OCI-LY1 (cell line): ENCODE data around the gene RASAL3.

Experiments used
- H2AFZ ChIP-seq: fragments of 200-600 bp; sonication (generic), shearing (Covaris generic); 2 replicates; pipeline ENCODE4 v1.6.0; 2014; ENCODE audit warnings: antibody characterized with exemption, mild to moderate bottlenecking, low read length
- H3F3A ChIP-seq: fragments of 200-600 bp; sonication (generic), shearing (Covaris generic); 2 replicates; pipeline ENCODE4 v1.6.0; 2014; ENCODE audit warnings: mild to moderate bottlenecking, antibody characterized with exemption, low read length, moderate library complexity; ENCODE audit not compliant: insufficient read depth
- H3K27ac ChIP-seq: fragments of 200-600 bp; sonication (generic); 2 replicates; pipeline ENCODE4 v1.5.1; 2014; ENCODE audit warnings: low read length, mixed run types, mild to moderate bottlenecking, low read depth; ENCODE audit not compliant: poor library complexity, severe bottlenecking
- H3K27me3 ChIP-seq: fragments of 200-600 bp; sonication (generic); 2 replicates; pipeline ENCODE4 v1.6.0; 2014; ENCODE audit warnings: antibody characterized with exemption, mild to moderate bottlenecking, low read length, moderate library complexity; ENCODE audit not compliant: insufficient read depth
- H3K36me3 ChIP-seq: fragments of 200-600 bp; sonication (generic); 2 replicates; pipeline ENCODE4 v1.6.1; 2014; ENCODE audit warnings: mild to moderate bottlenecking, antibody characterized with exemption, low read length, moderate library complexity, mixed read lengths; ENCODE audit not compliant: insufficient read depth
- H3K4me1 ChIP-seq: fragments of 200-600 bp; sonication (generic); 2 replicates; pipeline ENCODE4 v1.5.1; 2014; ENCODE audit warnings: mild to moderate bottlenecking, low read length, moderate library complexity; ENCODE audit not compliant: insufficient read depth, severe bottlenecking
- H3K4me2 ChIP-seq: fragments of 200-600 bp; sonication (generic), shearing (Covaris generic); 2 replicates; pipeline ENCODE4 v1.6.1; 2014; ENCODE audit warnings: low read length
- H3K4me3 ChIP-seq: fragments of 200-600 bp; sonication (generic); 2 replicates; pipeline ENCODE4 v1.5.1; 2014; ENCODE audit warnings: low read length, low read depth, mild to moderate bottlenecking, mixed read lengths; ENCODE audit not compliant: poor library complexity, severe bottlenecking
- H3K79me2 ChIP-seq: fragments of 200-600 bp; shearing (Covaris generic); 2 replicates; pipeline ENCODE4 v1.6.1; 2016; ENCODE audit warnings: mixed run types, low read length, mixed read lengths; ENCODE audit not compliant: insufficient read depth
- H3K9ac ChIP-seq: fragments of 200-600 bp; sonication (generic), shearing (Covaris generic); 2 replicates; pipeline ENCODE4 v1.6.1; 2014; ENCODE audit warnings: mild to moderate bottlenecking, low read length, mixed read lengths
- H3K9me2 ChIP-seq: fragments of 200-600 bp; sonication (generic), shearing (Covaris generic); 2 replicates; pipeline ENCODE4 v1.6.1; 2014; ENCODE audit warnings: low read depth, mild to moderate bottlenecking, low read length, mixed read lengths
- H3K9me3 ChIP-seq: fragments of 200-600 bp; shearing (Covaris generic); 2 replicates; pipeline ENCODE4 v1.6.1; 2014; ENCODE audit warnings: low read length, mixed read lengths
- H4K20me1 ChIP-seq: fragments of 200-600 bp; sonication (generic), shearing (Covaris generic); 2 replicates; pipeline ENCODE4 v1.6.0; 2016; ENCODE audit warnings: mild to moderate bottlenecking, low read length; ENCODE audit not compliant: insufficient read depth
- EZH2 ChIP-seq: fragments of 200-600 bp; sonication (generic), shearing (Covaris generic); IDR thresholded peaks from 2 replicates; pipeline ENCODE4 v1.8.0; 2017; ENCODE audit warnings: borderline replicate concordance, mixed run types, mild to moderate bottlenecking, antibody characterized with exemption, low read length, moderate library complexity, mixed read lengths
- TF ChIP-seq, protein P1 (sequence below): fragments of 200-600 bp; sonication (generic), shearing (Covaris generic); IDR thresholded peaks from 2 replicates; pipeline ENCODE4 v1.5.1; 2017; ENCODE audit warnings: mild to moderate bottlenecking, antibody characterized with exemption, low read length, moderate library complexity, mixed read lengths

RASAL3 gene

DNA sequence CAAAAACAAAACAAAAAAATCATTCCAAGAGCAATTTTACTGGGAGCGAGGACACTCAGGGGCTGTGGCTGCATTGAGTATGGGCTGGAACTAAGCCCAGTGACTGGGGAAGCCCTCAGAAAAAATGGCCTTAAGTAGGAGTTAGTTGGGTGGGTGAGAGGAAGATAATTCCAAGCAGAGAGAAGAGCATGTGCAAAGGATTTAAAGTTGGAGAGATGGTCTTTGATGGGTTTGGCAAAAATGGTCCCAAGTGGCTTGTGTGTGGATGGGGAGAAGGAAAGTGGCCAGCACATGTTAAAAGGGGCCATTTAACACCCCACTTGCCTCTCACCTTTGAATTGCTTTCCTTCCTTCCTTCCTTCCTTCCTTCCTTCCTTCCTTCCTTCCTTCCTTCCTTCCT lies 37.3 kb upstream of the RASAL3 start:
- Histone ChIP-seq H3K4me1 (no peaks in the 10 kb centered on the region), H3K9ac (no peak overlapping the region), H3K79me2 (no peaks in the 10 kb centered on the region), H3K9me3 (no peaks in the 10 kb centered on the region), H3K36me3 (no peaks in the 10 kb centered on the region), H4K20me1 (no peaks in the 10 kb centered on the region), H2AFZ (no peak overlapping the region), H3K4me3 (no peak overlapping the region), H3K9me2 (no peaks in the 10 kb centered on the region), H3K27me3 (no peaks in the 10 kb centered on the region), H3K4me2 (no peak overlapping the region), H3F3A (no peaks in the 10 kb centered on the region), H3K27ac (no peak overlapping the region)
- TF ChIP-seq EZH2: no peak
- TF ChIP-seq, protein P1, sequence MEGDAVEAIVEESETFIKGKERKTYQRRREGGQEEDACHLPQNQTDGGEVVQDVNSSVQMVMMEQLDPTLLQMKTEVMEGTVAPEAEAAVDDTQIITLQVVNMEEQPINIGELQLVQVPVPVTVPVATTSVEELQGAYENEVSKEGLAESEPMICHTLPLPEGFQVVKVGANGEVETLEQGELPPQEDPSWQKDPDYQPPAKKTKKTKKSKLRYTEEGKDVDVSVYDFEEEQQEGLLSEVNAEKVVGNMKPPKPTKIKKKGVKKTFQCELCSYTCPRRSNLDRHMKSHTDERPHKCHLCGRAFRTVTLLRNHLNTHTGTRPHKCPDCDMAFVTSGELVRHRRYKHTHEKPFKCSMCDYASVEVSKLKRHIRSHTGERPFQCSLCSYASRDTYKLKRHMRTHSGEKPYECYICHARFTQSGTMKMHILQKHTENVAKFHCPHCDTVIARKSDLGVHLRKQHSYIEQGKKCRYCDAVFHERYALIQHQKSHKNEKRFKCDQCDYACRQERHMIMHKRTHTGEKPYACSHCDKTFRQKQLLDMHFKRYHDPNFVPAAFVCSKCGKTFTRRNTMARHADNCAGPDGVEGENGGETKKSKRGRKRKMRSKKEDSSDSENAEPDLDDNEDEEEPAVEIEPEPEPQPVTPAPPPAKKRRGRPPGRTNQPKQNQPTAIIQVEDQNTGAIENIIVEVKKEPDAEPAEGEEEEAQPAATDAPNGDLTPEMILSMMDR: no peak

DNA sequence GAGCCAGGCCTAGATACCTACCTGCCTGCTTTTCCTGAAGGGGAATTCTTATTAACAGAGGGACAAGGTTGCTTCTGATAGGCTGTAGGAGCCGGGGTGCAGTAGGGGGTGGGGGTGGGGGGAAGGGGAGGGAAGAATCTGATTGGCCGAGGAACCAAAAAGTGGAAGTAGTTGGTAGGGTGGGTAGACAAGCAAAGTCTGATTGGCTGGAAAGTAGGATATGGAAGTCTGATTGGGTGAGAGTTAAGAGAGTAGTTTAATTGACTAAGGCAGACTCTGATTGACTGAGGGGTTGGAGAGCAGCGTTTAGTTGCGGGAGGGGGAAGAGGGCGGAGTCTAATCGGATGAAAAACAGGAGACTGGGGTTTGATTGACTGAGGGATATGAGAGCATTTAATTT lies 34.6 kb upstream of the RASAL3 start:
- Histone ChIP-seq H3K9me2 (no peaks in the 10 kb centered on the region), H3F3A (no peaks in the 10 kb centered on the region), H3K27ac (no peak overlapping the region), H3K27me3 (no peaks in the 10 kb centered on the region), H3K36me3 (no peaks in the 10 kb centered on the region), H3K4me3 (no peak overlapping the region), H3K4me2 (no peak overlapping the region), H3K9me3 (no peaks in the 10 kb centered on the region), H3K9ac (no peak overlapping the region), H3K4me1 (no peaks in the 10 kb centered on the region), H4K20me1 (no peaks in the 10 kb centered on the region), H2AFZ (no peak overlapping the region), H3K79me2 (no peaks in the 10 kb centered on the region)
- TF ChIP-seq EZH2: no peak
- TF ChIP-seq, protein P1: no peak

DNA sequence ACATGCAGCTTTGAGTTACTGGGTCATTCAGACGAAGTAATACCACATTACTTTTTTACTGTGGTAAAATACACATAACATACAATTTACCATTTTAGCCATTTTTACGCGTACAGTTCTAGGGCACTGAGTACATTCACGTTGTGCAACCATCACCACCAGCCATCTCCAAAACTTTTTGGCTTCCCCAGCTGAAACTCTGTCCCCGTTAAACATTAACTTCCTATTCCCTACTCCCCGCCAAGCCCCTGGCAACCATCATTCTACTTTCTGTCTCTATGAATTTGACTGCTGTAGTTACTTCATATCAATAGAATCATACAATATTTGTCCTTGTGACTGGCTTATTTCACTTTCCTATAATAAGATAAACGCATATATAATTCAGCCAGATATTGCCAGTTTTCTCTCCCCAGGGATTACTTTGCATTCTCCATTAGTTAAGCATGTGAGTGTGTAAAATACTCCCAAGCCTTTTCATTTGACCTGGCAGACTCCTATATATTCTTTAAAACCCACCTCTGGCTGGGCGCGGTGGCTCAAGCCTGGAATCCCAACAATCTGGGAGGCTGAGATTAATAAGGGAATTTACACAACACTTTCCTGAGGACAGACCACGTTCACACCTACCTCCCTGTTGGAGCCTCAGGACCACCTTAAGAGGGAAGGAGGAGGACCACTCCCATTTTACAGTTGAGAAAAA lies 34.0 kb upstream of the RASAL3 start:
- no peaks in the 10 kb centered on the region for H4K20me1 ChIP-seq
- no peak overlapping the region for H3K9ac ChIP-seq
- H3K4me3 ChIP-seq: no peak overlapping the region
- no peaks in the 10 kb centered on the region for H3F3A ChIP-seq
- H3K27me3 ChIP-seq: no peaks in the 10 kb centered on the region
- no peaks in the 10 kb centered on the region for H3K36me3 ChIP-seq
- no peaks in the 10 kb centered on the region for H3K9me3 ChIP-seq
- no peaks in the 10 kb centered on the region for H3K9me2 ChIP-seq
- no peaks in the 10 kb centered on the region for H3K4me1 ChIP-seq
- H2AFZ ChIP-seq: no peak overlapping the region
- H3K4me2 ChIP-seq: no peak overlapping the region
- no peak for TF ChIP-seq EZH2
- TF ChIP-seq, protein P1: no peak
- no peak overlapping the region for H3K27ac ChIP-seq
- no peaks in the 10 kb centered on the region for H3K79me2 ChIP-seq
